Body of pancreas (tissue), 4 donors: ENCODE data around the gene ACOT7.
"Not testable (repeated sequence)": the region's sequence is repeated elsewhere in the genome, so short reads cannot be mapped to it uniquely, and the experiment has no call there.

Experiments
- POLR2A ChIP-seq, 3 donors: fragments of 450-650 bp; IDR thresholded peaks; one replicate each; pipeline ENCODE4 v1.6.1; 2016; ENCODE audit warnings: antibody characterized with exemption in 3 of 3, mild to moderate bottlenecking in 2 of 3
- TF ChIP-seq, protein P1 (sequence below), 7 experiments: fragments of 450-650 bp in 4 of 7; fragments of 200-600 bp in 3 of 7; sonication (generic) in 3 of 7; IDR thresholded peaks; one replicate each; pipeline ENCODE4 v1.5.1; 2016 to 2019; ENCODE audit warnings: antibody characterized with exemption in 7 of 7

DNA sequence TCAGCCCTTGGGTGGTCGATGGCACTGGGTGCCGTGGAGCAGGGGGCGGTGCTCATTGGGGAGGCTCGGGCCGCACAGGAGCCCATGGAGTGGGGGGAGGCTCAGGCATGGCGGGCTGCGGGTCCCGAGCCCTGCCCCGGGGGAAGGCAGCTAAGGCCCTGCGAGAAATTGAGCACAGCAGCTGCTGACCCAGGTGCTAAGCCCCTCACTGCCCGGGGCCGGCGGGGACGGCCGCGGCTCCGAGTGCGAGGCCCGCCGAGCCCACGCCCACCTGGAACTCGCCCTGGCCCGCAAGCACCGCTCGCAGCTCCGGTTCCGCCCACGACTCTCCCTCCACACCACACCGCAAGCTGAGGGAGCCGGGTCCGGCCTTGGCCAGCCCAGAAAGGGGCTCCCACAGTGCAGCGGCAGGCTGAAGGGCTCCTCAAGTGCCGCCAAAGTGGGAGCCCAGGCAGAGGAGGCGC, 2.2 kb upstream of the ACOT7 start:
- TF ChIP-seq, protein P1, sequence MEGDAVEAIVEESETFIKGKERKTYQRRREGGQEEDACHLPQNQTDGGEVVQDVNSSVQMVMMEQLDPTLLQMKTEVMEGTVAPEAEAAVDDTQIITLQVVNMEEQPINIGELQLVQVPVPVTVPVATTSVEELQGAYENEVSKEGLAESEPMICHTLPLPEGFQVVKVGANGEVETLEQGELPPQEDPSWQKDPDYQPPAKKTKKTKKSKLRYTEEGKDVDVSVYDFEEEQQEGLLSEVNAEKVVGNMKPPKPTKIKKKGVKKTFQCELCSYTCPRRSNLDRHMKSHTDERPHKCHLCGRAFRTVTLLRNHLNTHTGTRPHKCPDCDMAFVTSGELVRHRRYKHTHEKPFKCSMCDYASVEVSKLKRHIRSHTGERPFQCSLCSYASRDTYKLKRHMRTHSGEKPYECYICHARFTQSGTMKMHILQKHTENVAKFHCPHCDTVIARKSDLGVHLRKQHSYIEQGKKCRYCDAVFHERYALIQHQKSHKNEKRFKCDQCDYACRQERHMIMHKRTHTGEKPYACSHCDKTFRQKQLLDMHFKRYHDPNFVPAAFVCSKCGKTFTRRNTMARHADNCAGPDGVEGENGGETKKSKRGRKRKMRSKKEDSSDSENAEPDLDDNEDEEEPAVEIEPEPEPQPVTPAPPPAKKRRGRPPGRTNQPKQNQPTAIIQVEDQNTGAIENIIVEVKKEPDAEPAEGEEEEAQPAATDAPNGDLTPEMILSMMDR (IDR thresholded peaks at IDR 0.05): not testable (repeated sequence)
- TF ChIP-seq POLR2A (IDR thresholded peaks at IDR 0.05): not testable (repeated sequence)
